SU-DHL-6 (cell line): ENCODE measurements around the gene BDNF.

Source experiments
- EZH2phosphoT487 ChIP-seq: fragments of 200-600 bp; sonication (generic), shearing (Covaris generic); conservative IDR thresholded peaks from 2 replicates; pipeline ENCODE4 v1.6.1; 2018; ENCODE audit warnings: mild to moderate bottlenecking, antibody characterized with exemption, low read length, moderate library complexity, mixed read lengths
- TF ChIP-seq, protein P1 (sequence below): fragments of 200-600 bp; sonication (generic); IDR thresholded peaks from one replicate; pipeline ENCODE4 v1.5.1; 2017; ENCODE audit warnings: antibody characterized with exemption, mild to moderate bottlenecking, low read length, moderate library complexity; ENCODE audit not compliant: insufficient read depth, poor library complexity, severe bottlenecking

DNA sequence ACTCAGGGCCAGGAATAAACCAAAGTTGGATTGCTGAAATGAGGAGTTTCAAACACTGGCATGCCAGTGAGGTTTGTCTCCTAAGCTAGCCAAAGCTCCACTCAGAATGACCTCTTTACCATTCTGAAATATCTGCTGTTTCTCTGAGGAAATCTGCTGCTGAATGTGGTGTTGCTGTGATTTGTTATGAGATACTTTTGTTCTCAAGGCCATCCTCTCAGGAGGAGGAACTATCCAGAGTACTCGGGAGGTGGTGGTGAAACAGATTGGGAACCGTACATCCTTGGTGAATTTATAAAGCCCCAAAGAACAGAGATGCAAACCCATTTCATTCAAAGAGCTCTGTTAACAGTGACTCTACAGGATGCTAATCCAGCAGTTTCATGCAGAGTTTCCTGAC, 50.5 kb downstream of the BDNF start:
- TF ChIP-seq, protein P1, sequence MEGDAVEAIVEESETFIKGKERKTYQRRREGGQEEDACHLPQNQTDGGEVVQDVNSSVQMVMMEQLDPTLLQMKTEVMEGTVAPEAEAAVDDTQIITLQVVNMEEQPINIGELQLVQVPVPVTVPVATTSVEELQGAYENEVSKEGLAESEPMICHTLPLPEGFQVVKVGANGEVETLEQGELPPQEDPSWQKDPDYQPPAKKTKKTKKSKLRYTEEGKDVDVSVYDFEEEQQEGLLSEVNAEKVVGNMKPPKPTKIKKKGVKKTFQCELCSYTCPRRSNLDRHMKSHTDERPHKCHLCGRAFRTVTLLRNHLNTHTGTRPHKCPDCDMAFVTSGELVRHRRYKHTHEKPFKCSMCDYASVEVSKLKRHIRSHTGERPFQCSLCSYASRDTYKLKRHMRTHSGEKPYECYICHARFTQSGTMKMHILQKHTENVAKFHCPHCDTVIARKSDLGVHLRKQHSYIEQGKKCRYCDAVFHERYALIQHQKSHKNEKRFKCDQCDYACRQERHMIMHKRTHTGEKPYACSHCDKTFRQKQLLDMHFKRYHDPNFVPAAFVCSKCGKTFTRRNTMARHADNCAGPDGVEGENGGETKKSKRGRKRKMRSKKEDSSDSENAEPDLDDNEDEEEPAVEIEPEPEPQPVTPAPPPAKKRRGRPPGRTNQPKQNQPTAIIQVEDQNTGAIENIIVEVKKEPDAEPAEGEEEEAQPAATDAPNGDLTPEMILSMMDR = no peak
- TF ChIP-seq EZH2phosphoT487 = no peak
